Ascending aorta (tissue), 2 donors: ENCODE results near the gene PTPRN2. TPM values are rescaled to one million over a fixed set of nuclear protein-coding genes. Genes with fewer than 3 reads are reported as not detected.

Source experiments
- DNase-seq, 2 donors: peaks; one replicate each; pipeline ENCODE4 v3.0.0-alpha.2; 2019; ENCODE audit warnings: low spot score in 2 of 2
- H3K27ac ChIP-seq, 2 donors: fragments of 200-600 bp; sonication (generic); one replicate each; pipeline ENCODE4 v1.5.1; 2016 to 2017; ENCODE audit warnings: mild to moderate bottlenecking in 1 of 2
- H3K27me3 ChIP-seq: fragments of 200-600 bp; sonication (generic); one replicate; pipeline ENCODE4 v1.5.1; 2017
- H3K36me3 ChIP-seq, 2 donors: fragments of 200-600 bp; sonication (generic); one replicate each; pipeline ENCODE4 v1.5.1; 2016
- H3K4me1 ChIP-seq, 2 donors: fragments of 200-600 bp; sonication (generic); one replicate each; pipeline ENCODE4 v1.5.1; 2016 to 2017; ENCODE audit warnings: mild to moderate bottlenecking in 1 of 2
- H3K4me3 ChIP-seq, 2 donors: fragments of 200-600 bp; sonication (generic); one replicate each; pipeline ENCODE4 v1.5.1; 2016 to 2017; ENCODE audit warnings: mild to moderate bottlenecking in 1 of 2
- H3K9me3 ChIP-seq, 2 donors: fragments of 200-600 bp; sonication (generic); one replicate each; pipeline ENCODE4 v1.5.1; 2016
- intact Hi-C: fragments of 100-400 bp; cut with DNase I; formaldehyde crosslinking; loops from one replicate; pipeline ENCODE4 v1.15.1; 2023
- total RNA-seq: library from RNA; depleted of rRNA; stranded (reverse); fragments of >200 nt; gene quantifications from one replicate; pipeline ENCODE4 v1.1.0, GENCODE V29; 2016
- TF ChIP-seq, protein P1 (sequence below), 3 experiments: fragments of 200-600 bp in 2 of 3; fragments of 450-650 bp in 1 of 3; sonication (generic) in 2 of 3; IDR thresholded peaks; one replicate each; pipeline ENCODE4 v1.5.1; 2016 to 2019; ENCODE audit warnings: antibody characterized with exemption in 3 of 3, mild to moderate bottlenecking in 1 of 3, moderate library complexity in 1 of 3

PTPRN2 gene
- total RNA-seq, 1 donor from 2014 or later: 7.3 TPM

- intact Hi-C loops: no loop called here
- H3K9me3 ChIP-seq: no peaks in the 10 kb centered on the region
- DNase-seq: no peak
- H3K36me3 ChIP-seq: no peaks in the 10 kb centered on the region
- no peak overlapping the region for H3K4me3 ChIP-seq
- H3K27ac ChIP-seq: no peak overlapping the region
- H3K27me3 ChIP-seq: no peaks in the 10 kb centered on the region
- H3K4me1 ChIP-seq: no peaks in the 10 kb centered on the region
- TF ChIP-seq, protein P1, sequence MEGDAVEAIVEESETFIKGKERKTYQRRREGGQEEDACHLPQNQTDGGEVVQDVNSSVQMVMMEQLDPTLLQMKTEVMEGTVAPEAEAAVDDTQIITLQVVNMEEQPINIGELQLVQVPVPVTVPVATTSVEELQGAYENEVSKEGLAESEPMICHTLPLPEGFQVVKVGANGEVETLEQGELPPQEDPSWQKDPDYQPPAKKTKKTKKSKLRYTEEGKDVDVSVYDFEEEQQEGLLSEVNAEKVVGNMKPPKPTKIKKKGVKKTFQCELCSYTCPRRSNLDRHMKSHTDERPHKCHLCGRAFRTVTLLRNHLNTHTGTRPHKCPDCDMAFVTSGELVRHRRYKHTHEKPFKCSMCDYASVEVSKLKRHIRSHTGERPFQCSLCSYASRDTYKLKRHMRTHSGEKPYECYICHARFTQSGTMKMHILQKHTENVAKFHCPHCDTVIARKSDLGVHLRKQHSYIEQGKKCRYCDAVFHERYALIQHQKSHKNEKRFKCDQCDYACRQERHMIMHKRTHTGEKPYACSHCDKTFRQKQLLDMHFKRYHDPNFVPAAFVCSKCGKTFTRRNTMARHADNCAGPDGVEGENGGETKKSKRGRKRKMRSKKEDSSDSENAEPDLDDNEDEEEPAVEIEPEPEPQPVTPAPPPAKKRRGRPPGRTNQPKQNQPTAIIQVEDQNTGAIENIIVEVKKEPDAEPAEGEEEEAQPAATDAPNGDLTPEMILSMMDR (IDR thresholded peaks at IDR 0.05): no peak
These were observed 345.7 kb downstream of the PTPRN2 start for GRCh38 chr7:158241919-158242318.

DNA sequence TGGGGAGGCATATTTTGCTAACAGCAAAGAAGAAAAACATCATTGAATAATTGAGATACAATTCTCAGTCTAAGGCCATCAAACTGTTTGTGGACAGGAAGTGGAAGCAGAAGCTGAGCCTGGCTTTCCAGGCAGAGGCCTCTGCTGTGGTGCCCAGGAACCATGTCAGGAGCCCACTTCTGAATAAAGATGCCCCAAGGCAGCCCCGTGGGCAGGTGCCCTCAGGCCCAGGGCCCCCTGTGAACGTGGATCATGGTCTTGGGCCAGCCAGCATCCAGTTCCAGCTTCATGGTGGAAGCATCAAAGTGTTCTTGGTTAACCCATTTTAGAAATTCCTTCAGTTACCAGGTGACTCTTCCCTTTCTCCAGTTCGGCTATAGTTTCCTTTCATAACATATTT, 346.8 kb downstream of the PTPRN2 start:
- no peak for DNase-seq
- Histone ChIP-seq H3K4me1 (no peaks in the 10 kb centered on the region), H3K36me3 (no peaks in the 10 kb centered on the region), H3K9me3 (no peaks in the 10 kb centered on the region), H3K4me3 (no peak overlapping the region), H3K27ac (no peak overlapping the region), H3K27me3 (no peaks in the 10 kb centered on the region)
- TF ChIP-seq, protein P1 (IDR thresholded peaks at IDR 0.05): no peak
- intact Hi-C loops: no loop called here

DNA sequence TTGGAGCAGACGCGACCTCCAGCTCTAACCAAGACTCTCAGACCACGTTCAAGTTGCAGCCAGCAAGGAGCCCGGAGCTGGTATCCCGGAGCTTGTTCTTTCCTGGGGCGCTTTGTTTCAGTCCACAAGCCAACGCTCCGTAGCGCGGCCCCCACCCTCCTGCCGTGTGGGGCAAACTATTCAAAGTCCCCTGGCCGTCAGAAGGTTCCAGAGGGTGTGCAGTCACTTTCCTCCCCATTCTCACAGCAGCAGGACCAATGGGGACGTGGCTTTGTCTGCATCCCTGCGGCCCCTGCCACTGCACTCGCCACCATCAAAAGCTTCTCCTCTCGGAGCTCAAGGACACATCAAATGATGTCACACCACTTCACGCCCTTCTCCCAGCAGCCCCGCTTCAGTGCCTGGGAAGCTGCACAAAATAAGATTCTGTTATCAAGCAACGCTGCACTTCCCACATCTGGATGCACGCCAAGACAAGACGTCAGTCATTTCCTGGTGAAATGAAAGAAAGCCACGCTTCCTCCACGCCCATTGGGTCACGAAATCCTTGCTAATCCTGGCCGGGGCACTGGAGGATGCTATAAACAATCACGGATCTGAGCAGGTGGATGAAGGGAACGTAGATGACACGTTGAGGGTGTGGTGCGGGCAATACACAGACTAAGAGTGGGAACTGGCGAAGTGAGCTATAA, 348.2 kb downstream of the PTPRN2 start:
- H3K27ac ChIP-seq: no peak overlapping the region
- H3K36me3 ChIP-seq: no peaks in the 10 kb centered on the region
- no peak for DNase-seq
- intact Hi-C loops: no loop called here
- no peaks in the 10 kb centered on the region for H3K27me3 ChIP-seq
- no peaks in the 10 kb centered on the region for H3K4me1 ChIP-seq
- TF ChIP-seq, protein P1 (IDR thresholded peaks at IDR 0.05): no peak
- H3K9me3 ChIP-seq: peaks cover 0 to 12% of the 10 kb centered on the region in 2 donors
- no peak overlapping the region for H3K4me3 ChIP-seq

GRCh38 chr7:158238616-158239289, 348.9 kb downstream of the PTPRN2 start:
- H3K36me3 ChIP-seq: no peaks in the 10 kb centered on the region
- H3K9me3 ChIP-seq: peaks cover 0 to 13% of the 10 kb centered on the region in 2 donors
- TF ChIP-seq, protein P1 (IDR thresholded peaks at IDR 0.05): no peak
- no peaks in the 10 kb centered on the region for H3K4me1 ChIP-seq
- DNase-seq: no peak
- no peak overlapping the region for H3K4me3 ChIP-seq
- H3K27me3 ChIP-seq: no peaks in the 10 kb centered on the region
- intact Hi-C loops: no loop called here
- no peak overlapping the region for H3K27ac ChIP-seq

GRCh38 chr7:158237672-158238335, 349.8 kb downstream of the PTPRN2 start:
- intact Hi-C loops: no loop called here

More at GRCh38 chr7:158237672-158238335, 349.8 kb downstream of the PTPRN2 start:
- no peak overlapping the region for H3K4me3 ChIP-seq
- no peaks in the 10 kb centered on the region for H3K27me3 ChIP-seq
- TF ChIP-seq, protein P1 (IDR thresholded peaks at IDR 0.05): no peak
- no peaks in the 10 kb centered on the region for H3K36me3 ChIP-seq
- H3K4me1 ChIP-seq: no peaks in the 10 kb centered on the region
- no peak for DNase-seq
- H3K9me3 ChIP-seq: peaks cover 0 to 13% of the 10 kb centered on the region in 2 donors
- H3K27ac ChIP-seq: no peak overlapping the region
